ENCODE data around the gene NSD1.

NSD1 gene

DNA sequence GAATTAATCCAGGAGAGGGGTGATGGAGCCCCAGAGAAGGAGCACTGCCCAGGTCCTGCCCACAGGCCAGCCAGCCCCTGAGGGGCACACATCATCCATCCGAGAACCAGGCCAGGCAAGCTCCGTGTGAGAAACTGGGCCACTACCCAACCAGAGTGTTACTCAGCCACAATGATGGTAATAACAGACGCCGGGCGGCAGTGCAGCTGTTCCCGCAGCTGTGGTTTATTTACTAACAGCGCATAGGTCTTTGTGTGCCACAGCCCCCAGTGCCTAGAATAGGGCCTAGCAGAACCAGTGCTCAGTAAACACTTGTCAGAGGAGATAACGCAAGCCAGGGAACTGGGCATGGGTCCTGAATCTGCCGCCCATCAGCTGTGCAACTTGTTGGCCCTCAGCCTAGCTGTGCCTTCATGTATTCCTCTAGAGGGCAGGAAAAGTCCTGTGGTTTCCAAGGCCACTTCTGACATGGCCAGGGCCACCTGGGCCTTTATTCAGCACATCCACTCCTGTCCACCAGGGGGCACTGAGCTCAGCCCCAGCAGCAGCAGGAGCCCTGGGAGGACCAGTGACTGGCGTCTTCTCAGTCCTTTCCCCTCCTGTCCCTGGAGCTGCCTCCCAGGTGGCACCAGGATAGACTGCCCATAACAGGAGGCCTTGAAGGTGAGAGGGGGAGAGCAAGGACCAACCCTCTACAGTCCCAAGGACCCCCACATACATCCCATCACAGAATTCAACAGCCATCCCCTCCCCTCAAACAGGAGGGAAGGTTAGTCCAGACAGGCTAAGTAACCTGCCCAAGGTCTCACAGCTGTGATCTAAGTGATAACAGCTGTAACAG, 176.0 kb downstream of the NSD1 start:
- peak; percentile 88 for DNase-seq (ENCODE audit: low spot score)

DNA sequence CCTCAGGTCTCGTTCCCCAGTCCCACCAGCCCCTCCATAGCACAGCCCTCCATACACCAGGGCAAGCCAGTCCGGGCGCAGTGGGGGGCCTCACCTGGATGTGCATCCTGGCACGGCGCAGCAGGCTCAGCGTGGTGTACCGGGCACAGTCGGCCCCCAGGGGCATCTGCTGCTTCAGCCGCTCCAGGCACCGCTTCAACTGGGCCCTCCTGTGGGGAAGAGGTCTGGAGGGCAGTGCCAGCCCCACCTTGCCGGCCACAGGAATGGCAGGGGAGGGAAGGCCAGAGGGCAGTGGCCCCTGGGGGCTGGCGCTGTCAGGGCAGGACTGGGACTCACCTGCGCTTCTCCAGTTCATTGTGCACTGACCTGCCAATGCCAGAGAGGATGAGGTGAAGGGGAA, 176.8 kb downstream of the NSD1 start:
- no peak for DNase-seq (ENCODE audit: low spot score)

DNA sequence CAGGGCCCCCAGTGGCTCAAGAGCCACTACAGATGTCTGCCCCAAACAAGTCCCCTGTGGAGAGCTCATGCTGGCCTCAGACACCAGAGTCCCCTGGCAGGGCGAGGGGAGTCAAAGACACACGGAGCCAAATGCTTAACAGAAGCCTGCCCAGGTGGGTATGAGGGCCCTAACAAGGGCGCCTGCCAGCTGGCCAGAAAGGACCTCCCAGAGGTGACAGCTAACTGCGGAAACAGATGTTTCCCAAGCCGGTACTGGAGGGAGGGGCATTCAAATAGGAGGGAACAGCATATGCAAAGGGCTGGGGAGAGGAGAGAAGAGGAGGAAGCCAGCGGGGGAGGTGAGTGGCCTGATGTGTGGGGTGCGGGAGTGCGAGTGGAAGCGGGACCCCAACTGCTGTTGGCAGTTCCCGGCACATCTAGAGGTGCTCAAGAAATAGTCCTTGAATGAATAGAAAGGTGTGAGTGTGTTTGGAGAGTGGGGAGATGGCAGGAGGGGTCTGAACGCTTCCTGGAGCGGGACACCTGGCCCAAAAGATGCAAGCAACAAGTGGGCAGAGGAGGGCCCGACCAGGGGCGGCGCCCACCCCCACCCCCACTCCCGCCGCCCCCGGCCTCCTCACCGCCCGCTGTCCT, 177.3 kb downstream of the NSD1 start:
- DNase-seq (ENCODE audit: low spot score): peak; percentile 60

DNA sequence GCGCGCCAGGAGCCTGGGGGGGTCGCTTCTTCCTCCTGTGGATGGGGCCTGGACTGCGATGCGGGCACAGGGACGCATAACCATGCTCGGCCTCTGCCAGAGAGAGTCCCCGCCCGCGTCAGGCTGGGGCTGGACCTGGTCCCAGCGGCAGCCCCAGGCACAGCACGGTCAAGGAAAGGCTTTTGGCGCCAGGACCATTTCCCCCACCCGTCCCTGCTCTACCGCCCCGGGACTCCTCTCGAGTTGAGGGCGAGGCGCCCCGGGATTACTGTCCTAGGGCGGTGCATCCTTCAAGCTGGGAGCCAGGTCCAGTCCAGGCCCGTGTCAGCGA, 177.8 kb downstream of the NSD1 start:
- DNase-seq (ENCODE audit: low spot score): no peak

DNA sequence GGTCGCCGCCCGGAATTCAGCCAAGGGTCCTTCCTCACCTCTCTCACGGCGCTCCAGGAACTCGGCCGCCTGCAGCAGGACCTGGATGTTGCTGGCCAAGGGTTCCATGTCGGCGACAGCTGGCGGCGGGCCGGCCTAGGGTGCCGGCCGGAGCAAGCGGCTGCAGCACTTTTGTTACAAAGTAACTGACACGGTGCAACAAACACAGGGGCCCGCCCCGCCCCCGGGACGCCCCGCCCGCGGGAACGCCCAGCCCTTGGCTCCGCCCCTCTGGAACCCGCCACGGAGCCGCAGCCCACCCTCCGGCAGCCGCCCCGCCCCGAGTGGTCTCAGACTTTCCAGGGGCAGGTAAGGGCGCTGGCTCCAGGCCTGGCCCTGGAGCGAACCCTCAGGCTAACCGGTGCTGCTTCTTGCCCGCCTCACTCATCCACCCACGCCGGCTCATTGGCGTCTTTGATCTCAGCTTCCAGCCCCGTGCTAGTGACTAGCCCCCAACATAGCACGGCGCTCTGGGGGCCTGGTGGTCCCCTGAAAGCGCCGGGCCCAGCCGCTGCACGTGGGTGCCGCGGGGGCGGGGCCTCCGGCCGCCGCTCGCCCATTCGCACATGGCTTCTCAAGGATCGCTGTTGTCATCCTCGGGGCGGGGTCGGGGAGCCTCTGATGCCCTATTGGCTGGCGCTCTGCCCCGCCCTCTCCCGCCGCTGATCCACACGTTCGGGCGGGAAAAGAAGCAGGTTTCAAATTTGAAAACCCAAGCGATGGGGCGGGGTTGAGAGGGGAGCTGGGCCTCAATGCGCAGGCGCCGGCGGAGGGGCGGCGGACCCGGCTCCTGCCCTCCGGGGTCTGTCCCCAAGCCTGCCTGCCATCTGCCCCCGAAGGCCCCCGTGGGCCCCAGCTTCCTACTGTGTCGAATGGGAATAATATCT, 178.4 kb downstream of the NSD1 start, which contains the start of gene MXD3:
Gene MXD3, minus strand, starts transcription at position 176 of the 926 bp plus-strand sequence. Its CDS starts 68 bp downstream, at position 108.
- DNase-seq (ENCODE audit: low spot score): peak; percentile 97

DNA sequence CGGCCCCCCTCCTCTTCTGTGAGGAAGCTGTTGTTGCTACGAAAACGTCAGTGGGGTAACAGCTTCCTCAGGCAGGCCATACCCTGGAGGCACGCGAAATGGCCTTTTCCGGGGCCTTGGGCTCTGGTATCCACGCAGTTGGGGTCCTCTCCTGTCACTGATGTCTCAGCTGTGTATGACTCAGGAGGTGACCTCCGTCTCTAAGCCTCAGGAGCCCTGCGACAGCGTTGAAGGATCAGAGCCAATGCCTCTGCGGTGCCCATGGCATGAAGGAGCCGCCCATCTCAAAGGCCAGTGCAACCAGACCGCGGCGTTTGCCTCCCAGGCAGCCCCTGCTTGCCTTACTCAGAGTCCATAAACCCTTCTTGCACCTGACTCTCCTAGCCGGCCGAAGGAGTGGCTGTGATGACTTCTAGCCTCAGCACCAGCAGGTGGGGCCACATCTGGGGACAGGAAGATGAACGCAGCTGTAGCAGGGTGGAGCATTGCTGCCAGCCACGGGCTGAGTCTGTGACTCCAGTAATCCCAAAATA, 179.1 kb downstream of the NSD1 start:
- DNase-seq (ENCODE audit: low spot score): peak; percentile 76

DNA sequence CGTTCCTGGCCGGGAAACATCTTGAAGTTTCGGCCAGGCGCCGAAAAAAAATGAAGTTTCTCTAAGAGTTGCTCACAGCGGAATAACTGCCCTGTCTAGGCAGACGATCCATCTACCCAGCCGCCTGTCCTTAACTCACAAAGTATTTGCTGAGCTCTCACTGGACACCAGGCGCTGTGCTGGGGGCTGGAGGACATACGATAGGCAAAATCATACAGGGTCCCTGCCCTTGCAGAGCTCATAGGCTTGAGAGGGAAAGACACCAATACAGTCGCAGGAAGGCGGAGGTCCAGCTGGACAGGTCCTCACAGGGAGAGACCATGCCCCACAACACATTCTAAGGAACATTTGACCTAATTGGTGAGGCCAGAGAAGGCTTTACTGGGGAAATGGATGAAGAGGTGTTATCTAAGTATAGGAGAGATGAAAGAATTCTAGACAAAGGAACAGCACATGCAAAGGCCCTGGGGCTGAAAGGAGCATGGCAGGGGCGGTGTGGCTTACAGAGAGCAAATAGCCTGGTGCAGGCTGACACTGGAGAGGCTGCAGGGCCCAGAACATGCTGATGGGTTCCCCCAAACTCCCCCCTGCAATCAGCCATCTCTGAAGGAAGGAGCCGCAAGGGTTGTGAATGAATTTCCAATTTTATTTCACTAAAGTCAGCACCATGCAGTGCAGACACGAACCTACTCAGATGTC, 180.1 kb downstream of the NSD1 start:
- no peak for DNase-seq (ENCODE audit: low spot score)

DNA sequence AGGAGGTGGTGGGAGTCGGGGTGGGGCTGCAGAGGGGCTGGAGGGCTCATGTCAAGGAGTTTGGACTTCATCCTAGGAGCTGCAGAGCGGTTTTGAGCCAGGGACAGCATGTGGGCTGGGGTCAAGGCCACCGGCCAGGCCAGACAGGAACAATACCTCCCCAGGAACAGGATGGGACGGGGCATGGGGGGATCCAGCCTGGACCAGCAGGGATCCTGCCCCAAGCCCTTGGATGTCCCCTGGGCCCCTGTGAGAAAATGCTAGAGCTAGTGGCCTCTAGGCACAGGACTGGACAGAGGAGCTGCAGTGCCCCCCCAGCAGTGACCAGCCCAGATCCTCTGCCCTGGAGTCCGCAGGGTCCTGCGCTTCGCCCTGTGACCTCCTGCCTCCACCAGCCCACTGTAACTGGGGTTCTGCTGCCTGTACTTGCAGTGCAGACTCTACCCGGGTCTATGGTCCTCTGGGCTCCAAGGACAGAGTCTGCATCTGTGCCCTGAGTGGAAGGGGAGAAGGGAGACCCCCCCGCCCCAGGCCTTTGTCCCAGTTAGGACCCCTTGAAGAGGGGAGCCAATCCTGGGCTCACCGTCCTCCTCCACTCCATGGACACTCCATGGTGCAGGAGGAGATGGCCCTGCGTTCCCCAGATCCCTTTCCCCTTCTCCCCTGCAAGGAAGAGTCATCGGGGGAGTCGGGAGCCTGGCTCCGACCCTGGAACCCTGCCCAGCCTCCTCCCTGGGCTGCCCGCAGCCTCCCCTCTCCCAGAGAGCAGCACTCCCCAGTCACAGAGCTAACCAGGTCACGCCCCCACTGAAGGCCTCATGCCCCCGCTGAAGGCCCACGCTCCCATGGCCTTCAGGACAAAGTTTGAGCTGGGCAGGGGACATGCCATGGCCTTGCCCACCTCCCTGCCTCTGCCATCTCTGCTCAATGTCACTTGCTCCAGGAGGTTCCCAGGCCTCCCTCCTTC, 181.1 kb downstream of the NSD1 start:
- no peak for DNase-seq (ENCODE audit: low spot score)

DNA sequence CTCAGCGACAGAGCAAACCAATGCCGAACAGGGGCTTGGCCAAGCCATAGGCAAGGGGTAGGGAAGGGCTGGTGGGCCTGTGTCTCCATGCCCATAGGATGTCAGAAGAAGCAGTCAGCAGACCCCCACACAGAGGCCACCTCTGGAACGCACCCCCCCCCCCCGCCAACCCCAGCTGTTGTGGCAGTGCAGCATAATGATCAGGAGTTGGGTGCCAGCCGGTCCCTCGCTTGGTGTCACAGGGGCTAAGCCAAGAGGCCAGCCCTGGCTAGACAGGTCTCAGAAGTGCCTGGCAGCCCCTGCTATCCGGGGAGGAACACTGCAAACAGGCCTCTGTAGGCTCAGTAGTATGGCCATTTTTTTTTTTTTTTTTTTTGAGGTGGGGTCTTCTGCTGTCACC, 181.8 kb downstream of the NSD1 start:
- DNase-seq (ENCODE audit: low spot score): no peak

DNA sequence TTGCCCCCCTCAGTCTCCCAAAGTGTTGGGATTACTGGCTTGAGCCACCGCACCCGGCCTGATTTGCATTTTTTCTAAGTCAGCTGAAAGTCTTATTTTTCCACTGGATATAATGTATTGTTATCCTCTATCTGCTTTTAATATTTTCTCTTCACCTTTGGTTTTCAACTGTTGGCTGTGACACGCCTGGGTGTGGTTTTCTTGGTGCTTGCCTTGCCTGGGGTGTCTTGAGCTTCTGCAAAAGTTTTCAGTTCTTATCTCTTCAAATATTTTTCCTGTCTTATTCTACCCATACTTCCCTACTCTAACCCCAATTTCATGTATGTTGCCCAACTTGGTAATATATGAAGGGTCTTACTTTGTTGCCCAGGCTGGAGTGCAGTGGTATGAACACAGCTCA, 182.4 kb downstream of the NSD1 start:
- no peak for DNase-seq (ENCODE audit: low spot score)

DNA sequence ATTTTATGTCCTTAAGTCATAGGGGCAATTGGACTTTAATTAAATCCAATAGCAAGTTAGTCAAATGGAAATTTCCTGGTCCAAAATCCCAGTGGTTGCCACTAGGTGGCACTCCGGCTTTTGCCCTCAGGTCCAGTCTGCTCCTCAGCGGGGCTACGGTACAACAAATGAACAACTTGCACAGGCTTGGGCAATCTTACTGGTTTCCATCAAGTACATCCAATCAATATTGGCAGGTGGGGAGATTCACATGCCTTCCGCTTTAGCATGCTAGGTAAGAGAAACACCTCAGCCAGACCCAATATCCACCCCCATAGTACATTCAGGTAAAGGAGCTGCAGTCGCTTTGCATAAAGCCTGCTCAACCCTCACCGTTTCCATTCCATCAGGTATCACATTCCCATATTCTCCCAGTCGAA, 184.4 kb downstream of the NSD1 start:
- peak; percentile 81 for DNase-seq (ENCODE audit: low spot score)

DNA sequence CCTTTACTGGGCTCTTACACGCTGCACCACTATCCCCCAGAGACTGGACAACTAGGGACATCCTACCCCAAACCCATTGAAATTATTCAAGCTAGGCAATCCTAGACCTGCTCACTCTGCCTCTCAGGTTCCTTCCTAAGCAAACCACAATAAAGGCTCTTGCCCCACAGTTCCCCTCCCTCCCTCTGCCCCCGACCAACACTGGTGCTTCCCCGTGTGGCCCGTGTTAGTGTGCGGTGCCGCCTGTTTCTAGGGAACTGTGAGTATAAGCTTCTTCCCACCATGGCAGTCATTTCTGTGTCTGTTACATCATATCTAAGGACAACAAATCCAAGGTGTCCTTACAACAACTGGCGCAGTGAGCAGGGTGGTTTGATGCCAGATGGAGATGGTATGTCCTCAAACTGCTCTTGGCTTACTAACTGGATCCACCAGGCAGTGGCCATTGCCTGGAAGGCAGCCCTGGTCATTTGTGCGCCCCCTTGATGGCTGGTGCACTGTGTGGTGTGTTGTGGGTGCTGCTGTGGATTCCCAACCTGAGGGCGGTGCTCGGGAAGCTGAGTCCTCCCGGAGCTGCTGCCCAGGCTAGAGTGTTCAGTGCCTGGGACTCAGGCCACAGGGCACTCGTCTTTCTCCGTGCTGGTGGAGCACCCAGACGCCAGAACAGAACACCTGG, 186.5 kb downstream of the NSD1 start:
- DNase-seq (ENCODE audit: low spot score): no peak

DNA sequence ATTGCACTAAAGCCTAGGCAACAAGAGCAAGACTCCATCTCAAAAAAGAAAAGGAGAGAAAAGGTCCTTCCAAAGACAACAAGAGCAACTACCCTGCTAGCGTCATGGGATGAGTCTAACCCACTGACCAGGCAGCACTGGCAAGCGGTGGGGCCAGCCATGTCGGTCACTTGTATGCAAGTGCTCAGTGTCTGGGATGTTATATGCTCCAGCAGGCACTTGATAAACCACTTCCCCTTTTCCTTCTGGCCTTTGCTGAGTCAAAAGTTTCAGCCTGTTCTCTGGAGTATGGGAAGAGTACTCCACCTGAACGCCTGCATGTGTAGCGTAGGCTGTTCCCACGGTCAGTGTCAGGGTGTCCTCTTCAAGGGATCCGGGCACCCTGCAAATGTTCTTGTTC, 187.3 kb downstream of the NSD1 start:
- DNase-seq (ENCODE audit: low spot score): no peak

DNA sequence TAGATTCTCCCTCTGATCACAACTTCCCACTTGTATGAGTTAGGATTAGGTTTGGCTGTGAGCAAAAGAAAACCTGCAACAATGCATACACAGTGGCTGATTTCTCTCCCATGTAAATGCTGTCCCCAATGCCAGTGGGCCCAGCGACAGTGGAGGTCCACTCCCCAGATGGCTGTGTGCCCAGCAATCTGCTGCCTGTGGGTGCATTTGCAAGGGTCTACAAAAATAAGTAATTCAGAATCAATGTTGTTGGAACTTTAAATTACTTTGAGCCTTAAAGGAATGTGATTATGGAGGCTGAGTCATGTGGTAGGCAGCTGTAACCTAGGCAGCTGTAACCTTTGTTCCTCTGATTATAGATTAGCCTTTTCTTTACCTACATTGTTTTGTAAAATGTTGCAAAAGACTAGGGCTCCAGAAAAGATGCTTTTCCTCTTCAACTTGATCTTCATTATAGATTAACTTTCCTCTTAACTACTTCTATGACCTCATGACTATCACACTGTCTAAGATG, 192.4 kb downstream of the NSD1 start:
- DNase-seq (ENCODE audit: low spot score): no peak

DNA sequence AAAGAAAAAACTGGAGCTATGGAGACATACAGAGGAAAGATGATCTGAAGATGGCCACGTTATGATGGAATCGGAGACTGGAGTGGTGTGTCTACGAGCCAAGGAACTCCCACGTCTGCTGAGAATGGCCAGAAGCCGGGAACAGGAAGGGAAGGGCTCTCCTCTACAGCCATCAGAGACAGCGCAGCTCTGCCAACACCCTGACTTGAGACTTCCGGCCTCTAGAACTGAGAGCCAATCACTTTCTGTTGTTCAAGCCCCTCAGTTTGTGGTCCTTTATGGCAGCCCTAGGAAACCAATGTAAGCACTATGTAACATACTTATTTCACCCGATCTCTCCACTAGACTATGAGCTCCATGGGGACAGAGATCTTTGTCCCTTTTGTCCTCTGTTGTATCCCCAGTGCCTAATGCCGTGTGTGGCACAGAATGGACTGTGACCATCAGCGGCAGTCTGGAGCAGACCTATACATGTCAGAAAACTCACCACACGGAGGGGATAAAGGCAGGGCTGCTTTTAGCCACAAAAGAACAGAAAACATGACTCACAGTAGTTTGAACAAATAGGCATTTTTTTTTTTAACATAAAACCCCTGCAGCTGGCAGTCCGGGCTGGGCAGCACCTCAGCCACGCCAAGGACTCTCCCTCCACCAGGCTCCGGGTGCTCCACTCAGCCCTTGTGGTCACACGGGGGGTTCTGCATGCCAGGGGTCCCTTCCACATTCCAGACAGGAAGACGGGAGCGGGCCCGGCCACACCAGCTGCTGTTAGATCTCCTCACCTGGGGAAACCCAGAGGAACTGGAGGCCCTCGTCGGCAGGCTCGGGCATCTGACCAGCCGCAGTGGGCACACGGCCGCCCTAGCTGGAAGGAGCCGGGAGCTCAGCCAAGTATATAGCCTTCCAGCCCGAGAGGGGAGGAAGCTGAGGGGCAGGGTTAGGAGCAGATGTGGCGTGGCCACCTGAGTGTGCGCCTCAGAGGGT, 194.3 kb downstream of the NSD1 start:
- DNase-seq (ENCODE audit: low spot score): no peak

DNA sequence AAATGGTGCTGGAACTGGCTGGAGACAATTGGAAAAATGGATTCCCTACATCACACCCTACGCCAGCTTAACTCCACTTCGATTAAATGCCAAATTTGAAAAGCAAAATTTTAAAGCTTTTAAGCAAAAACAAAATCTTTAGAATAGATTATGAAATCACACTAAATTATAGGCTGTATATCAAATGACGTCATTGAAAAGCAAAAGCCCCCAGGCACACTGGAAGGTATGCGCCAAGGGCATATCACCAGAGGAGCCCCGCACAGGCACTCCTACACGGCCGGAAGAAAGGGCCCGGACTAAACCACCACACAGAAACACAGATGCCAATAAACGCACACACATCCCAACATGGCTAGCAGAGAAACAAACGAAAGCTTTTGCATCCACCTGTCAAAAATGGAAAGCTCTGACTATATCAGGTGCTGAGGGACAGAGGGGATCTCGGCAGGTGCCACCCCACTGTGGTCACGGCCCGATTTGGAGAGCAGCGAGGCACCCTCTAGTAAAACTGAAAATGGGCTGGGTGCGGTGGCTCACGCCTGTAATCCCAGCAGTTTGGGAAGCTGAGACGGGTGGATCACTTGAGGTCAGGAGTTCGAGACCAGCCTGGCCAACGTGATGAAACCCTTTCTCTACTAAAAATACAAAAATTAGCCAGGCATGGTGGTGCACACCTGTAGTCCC, 195.1 kb downstream of the NSD1 start:
- no peak for DNase-seq (ENCODE audit: low spot score)

DNA sequence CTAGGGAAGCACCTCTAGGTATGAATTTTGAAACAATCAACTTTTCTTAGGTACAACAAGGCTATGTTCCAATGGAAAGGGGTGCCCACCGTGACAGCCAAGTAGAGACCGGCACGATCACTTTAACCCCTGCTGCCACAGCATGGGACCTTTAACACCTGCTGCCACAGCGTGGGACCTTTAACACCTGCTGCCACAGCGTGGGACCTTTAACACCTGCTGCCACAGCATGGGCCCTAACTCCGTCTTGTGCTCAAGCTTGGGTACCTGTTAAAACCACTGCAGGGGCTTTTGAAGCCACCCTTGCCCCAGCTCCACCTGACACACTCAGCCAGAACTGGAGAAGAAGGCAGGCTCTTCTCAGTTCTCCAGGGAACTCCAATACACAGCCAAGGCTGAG, 196.3 kb downstream of the NSD1 start:
- no peak for DNase-seq (ENCODE audit: low spot score)
